ENCODE measurements around the gene COPG2. TPM values are rescaled to one million over a fixed set of nuclear protein-coding genes. Genes with fewer than 3 reads are reported as not detected.

Gene COPG2
- total and polyA plus RNA-seq, 9 donors, result 23.8 to 64.1 (median 42.3) TPM

GRCh38 chr7:130473289-130473688 is 195.3 kb downstream of the COPG2 start:
- no peak for DNase-seq
- Histone ChIP-seq H3K27me3 (no peaks in the 10 kb centered on the region), H3K27ac (no peak overlapping the region), H3K4me3 (no peak overlapping the region), H3K9me3 (no peaks in the 10 kb centered on the region), H3K36me3 (no peaks in the 10 kb centered on the region), H3K4me1 (ENCODE audit: insufficient read depth) (no peaks in the 10 kb centered on the region)
- intact Hi-C loops (cut with DNase I), result no loop called here
- TF ChIP-seq EP300 (IDR thresholded peaks at IDR 0.05), result no peak
- no peak for TF ChIP-seq POLR2A (IDR thresholded peaks at IDR 0.05)
- TF ChIP-seq CTCF (IDR thresholded peaks at IDR 0.05), result no peak

GRCh38 chr7:130471974-130472373 is 196.6 kb downstream of the COPG2 start:
- H3K4me3 ChIP-seq, result no peak overlapping the region
- no peaks in the 10 kb centered on the region for H3K9me3 ChIP-seq
- no peak overlapping the region for H3K27ac ChIP-seq
- no peaks in the 10 kb centered on the region for H3K36me3 ChIP-seq
- 64 to 82% (median 71%) methylated on average over 2 of the region's 2 CpGs for WGBS, 3 donors
- no peak for DNase-seq
- no peaks in the 10 kb centered on the region for H3K4me1 ChIP-seq (ENCODE audit: insufficient read depth)
- H3K27me3 ChIP-seq, result no peaks in the 10 kb centered on the region
- intact Hi-C loops (cut with DNase I), result no loop called here
- TF ChIP-seq EP300 (IDR thresholded peaks at IDR 0.05), result no peak
- no peak for TF ChIP-seq CTCF (IDR thresholded peaks at IDR 0.05)
- no peak for TF ChIP-seq POLR2A (IDR thresholded peaks at IDR 0.05)

- no peak for DNase-seq
- Histone ChIP-seq H3K27me3 (no peaks in the 10 kb centered on the region), H3K36me3 (no peaks in the 10 kb centered on the region), H3K27ac (no peak overlapping the region), H3K4me1 (ENCODE audit: insufficient read depth) (no peaks in the 10 kb centered on the region), H3K4me3 (no peak overlapping the region), H3K9me3 (no peaks in the 10 kb centered on the region)
- 82 to 94% (median 84%) methylated on average over 1 of the region's 1 CpG for WGBS, 3 donors
- no peak for TF ChIP-seq POLR2A (IDR thresholded peaks at IDR 0.05)
- no peak for TF ChIP-seq EP300 (IDR thresholded peaks at IDR 0.05)
- no peak for TF ChIP-seq CTCF (IDR thresholded peaks at IDR 0.05)
- intact Hi-C loops (cut with DNase I), result no loop called here
These were observed 199.9 kb downstream of the COPG2 start for GRCh38 chr7:130468612-130469011.

GRCh38 chr7:130463553-130464434 is 204.8 kb downstream of the COPG2 start:
- Histone ChIP-seq H3K4me3 (no peak overlapping the region), H3K27ac (no peak overlapping the region), H3K9me3 (no peaks in the 10 kb centered on the region), H3K4me1 (ENCODE audit: insufficient read depth) (no peaks in the 10 kb centered on the region), H3K27me3 (no peaks in the 10 kb centered on the region), H3K36me3 (no peaks in the 10 kb centered on the region)
- intact Hi-C loops (cut with DNase I), result no loop called here
- no peak for DNase-seq
- 73 to 84% (median 74%) methylated on average over 4 of the region's 4 CpGs for WGBS, 3 donors
- no peak for TF ChIP-seq CTCF (IDR thresholded peaks at IDR 0.05)
- no peak for TF ChIP-seq POLR2A (IDR thresholded peaks at IDR 0.05)
- no peak for TF ChIP-seq EP300 (IDR thresholded peaks at IDR 0.05)
